SK-N-SH treated with all-trans-retinoic acid at 6 μM for 48 hours (cell line): ENCODE measurements around the gene PLAAT4.
"Not testable (repeated sequence)": the region's sequence is repeated elsewhere in the genome, so short reads cannot be mapped to it uniquely, and the experiment has no call there.

Experiments
- ATAC-seq: fragments of 200-7000 bp; cut with Tn5 transposase; 3 replicates; pipeline ENCODE4 v1.9.1; 2020; ENCODE audit warnings: mild to moderate bottlenecking, moderate library complexity
- ARNTL ChIP-seq: fragments of 450-650 bp; formaldehyde crosslinking; IDR thresholded peaks from 2 replicates; pipeline ENCODE4 v1.5.0; 2020; ENCODE audit warnings: low read depth, mild to moderate bottlenecking, moderate library complexity, borderline replicate concordance
- BACH2 ChIP-seq: fragments of 250-450 bp; sonication (Bioruptor Pico); IDR thresholded peaks from 2 replicates; pipeline ENCODE4 v1.9.0; 2021; ENCODE audit warnings: mild to moderate bottlenecking, borderline replicate concordance
- CREB5 ChIP-seq: fragments of 250-450 bp; sonication (Bioruptor Pico); IDR thresholded peaks from 2 replicates; pipeline ENCODE4 v1.5.1; 2020; ENCODE audit warnings: low read depth, mild to moderate bottlenecking, moderate library complexity
- CSDC2 ChIP-seq: fragments of 250-450 bp; sonication (Bioruptor Pico); IDR thresholded peaks from 2 replicates; pipeline ENCODE4 v1.5.0; 2020; ENCODE audit warnings: mild to moderate bottlenecking, moderate library complexity
- CSRNP3 ChIP-seq: fragments of 250-450 bp; sonication (Bioruptor Pico); IDR thresholded peaks from 2 replicates; pipeline ENCODE4 v1.5.1; 2021; ENCODE audit warnings: mild to moderate bottlenecking, moderate library complexity
- ESRRG ChIP-seq: fragments of 250-450 bp; sonication (Bioruptor Pico); IDR thresholded peaks from 2 replicates; pipeline ENCODE4 v1.6.1; 2021; ENCODE audit warnings: mild to moderate bottlenecking
- ISL1 ChIP-seq: fragments of 250-450 bp; sonication (Bioruptor Pico); IDR thresholded peaks from 2 replicates; pipeline ENCODE4 v2.1.2; 2022; ENCODE audit warnings: mild to moderate bottlenecking, moderate library complexity
- OSR1 ChIP-seq: fragments of 250-450 bp; sonication (Bioruptor Pico); IDR thresholded peaks from 2 replicates; pipeline ENCODE4 v1.8.0; 2022; ENCODE audit warnings: moderate library complexity, mild to moderate bottlenecking, inconsistent platforms
- PATZ1 ChIP-seq: fragments of 250-450 bp; sonication (Bioruptor Pico); IDR thresholded peaks from 2 replicates; pipeline ENCODE4 v1.8.0; 2020; ENCODE audit warnings: mild to moderate bottlenecking, moderate library complexity, borderline replicate concordance
- POU6F1 ChIP-seq: fragments of 250-450 bp; sonication (Bioruptor Pico); IDR thresholded peaks from 2 replicates; pipeline ENCODE4 v1.8.0; 2021; ENCODE audit warnings: low read depth, mild to moderate bottlenecking, moderate library complexity, borderline replicate concordance
- PPARA ChIP-seq: fragments of 250-450 bp; sonication (Bioruptor Pico); IDR thresholded peaks from 2 replicates; pipeline ENCODE4 v1.5.0; 2020; ENCODE audit warnings: mild to moderate bottlenecking, borderline replicate concordance
- RARB ChIP-seq: fragments of 250-450 bp; sonication (Bioruptor Pico); IDR thresholded peaks from 2 replicates; pipeline ENCODE4 v1.8.0; 2021; ENCODE audit warnings: mild to moderate bottlenecking, moderate library complexity
- SNAI2 ChIP-seq: fragments of 250-450 bp; sonication (Bioruptor Pico); IDR thresholded peaks from 2 replicates; pipeline ENCODE4 v1.5.0; 2020; ENCODE audit warnings: mild to moderate bottlenecking, moderate library complexity
- TOX ChIP-seq: fragments of 250-450 bp; sonication (Bioruptor Pico); IDR thresholded peaks from 2 replicates; pipeline ENCODE4 v1.8.0; 2021; ENCODE audit warnings: mild to moderate bottlenecking, moderate library complexity, borderline replicate concordance
- TSHZ2 ChIP-seq: fragments of 250-450 bp; sonication (Bioruptor Pico); IDR thresholded peaks from 2 replicates; pipeline ENCODE4 v1.5.0; 2020; ENCODE audit warnings: mild to moderate bottlenecking, moderate library complexity
- ZC3H10 ChIP-seq: fragments of 250-450 bp; sonication (Bioruptor Pico); IDR thresholded peaks from 2 replicates; pipeline ENCODE4 v1.5.1; 2021; ENCODE audit warnings: mild to moderate bottlenecking, moderate library complexity
- ZFP3 ChIP-seq: fragments of 250-450 bp; sonication (Bioruptor Pico); IDR thresholded peaks from 2 replicates; pipeline ENCODE4 v1.5.0; 2020; ENCODE audit warnings: mild to moderate bottlenecking, moderate library complexity
- ZFP30 ChIP-seq: fragments of 450-650 bp; formaldehyde crosslinking; IDR thresholded peaks from 2 replicates; pipeline ENCODE4 v1.5.0; 2022; ENCODE audit warnings: mild to moderate bottlenecking, moderate library complexity
- ZNF565 ChIP-seq: fragments of 450-650 bp; formaldehyde crosslinking; conservative IDR thresholded peaks from 2 replicates; pipeline ENCODE4 v1.5.0; 2020; ENCODE audit warnings: low read depth, mild to moderate bottlenecking, moderate library complexity
- ZNF70 ChIP-seq: fragments of 450-650 bp; formaldehyde crosslinking; IDR thresholded peaks from 2 replicates; pipeline ENCODE4 v1.5.0; 2020; ENCODE audit warnings: mild to moderate bottlenecking, moderate library complexity
- ZNF8 ChIP-seq: fragments of 450-650 bp; formaldehyde crosslinking; IDR thresholded peaks from 2 replicates; pipeline ENCODE4 v1.5.0; 2020; ENCODE audit warnings: mild to moderate bottlenecking, moderate library complexity

Gene PLAAT4

GRCh38 chr11:63548178-63548577, 11.6 kb downstream of the PLAAT4 start:
- TF ChIP-seq ZNF8 (no peak), PPARA (CRISPR knock-in tag) (no peak), CSRNP3 (CRISPR knock-in tag) (no peak), CSDC2 (CRISPR knock-in tag) (no peak), ZFP30 (CRISPR knock-in tag) (no peak), TOX (CRISPR knock-in tag) (no peak), ZNF70 (CRISPR knock-in tag) (no peak), OSR1 (no peak), ZC3H10 (CRISPR knock-in tag) (no peak), CREB5 (no peak), ESRRG (CRISPR knock-in tag) (no peak), ISL1 (CRISPR knock-in tag) (no peak), ZFP3 (CRISPR knock-in tag) (no peak), PATZ1 (CRISPR knock-in tag) (no peak), TSHZ2 (CRISPR knock-in tag) (no peak), BACH2 (CRISPR knock-in tag) (no peak), RARB (CRISPR knock-in tag) (no peak)
- ATAC-seq = no peak; the same call in 2 of the 3 replicates

- no peak for ATAC-seq
- TF ChIP-seq PATZ1 (CRISPR knock-in tag) (no peak), ZNF565 (no peak), ARNTL (CRISPR knock-in tag) (no peak), POU6F1 (CRISPR knock-in tag) (no peak), ZFP3 (CRISPR knock-in tag) (no peak), TSHZ2 (CRISPR knock-in tag) (no peak), ISL1 (CRISPR knock-in tag) (no peak), SNAI2 (CRISPR knock-in tag) (no peak), ZNF8 (no peak), CSDC2 (CRISPR knock-in tag) (no peak), CREB5 (no peak)
Measured at GRCh38 chr11:63549411-63549810, 12.8 kb downstream of the PLAAT4 start.

GRCh38 chr11:63550156-63550700, 13.6 kb downstream of the PLAAT4 start:
- ATAC-seq = not testable (repeated sequence)
